Left ventricle myocardium superior (tissue), 1 donor: ENCODE measurements around the gene ANKRD11. TPM values are rescaled to one million over a fixed set of nuclear protein-coding genes. Genes with fewer than 3 reads are reported as not detected.

ENCODE experiments used
- ATAC-seq: fragments of 200-7000 bp; cut with Tn5 transposase; one replicate; pipeline ENCODE4 v1.9.1; 2020; ENCODE audit warnings: mild to moderate bottlenecking, moderate library complexity
- DNase-seq: peaks from one replicate; pipeline ENCODE4 v3.0.0-alpha.2; 2020
- intact Hi-C: fragments of 100-400 bp; cut with micrococcal nuclease; formaldehyde crosslinking; loops from one replicate; pipeline ENCODE4 v1.11.0; 2022
- total RNA-seq: library from RNA; stranded (reverse); fragmentation: NEBNext Ultra II Directional; extraction: Animal tissue kit (Norgen Biotek cat#: 25700); gene quantifications from one replicate; pipeline ENCODE4 v1.2.1, GENCODE V29; 2021
- donor health status: DM: no; HTN: yes; CAD: no; lungs with severe emphysema.

The ANKRD11 gene
- total RNA-seq, 1 donor from 2014 or later, result 75.2 TPM

GRCh38 chr16:89219365-89219764 lies 271.0 kb downstream of the ANKRD11 start:
- ATAC-seq (no peak), DNase-seq (no peak)
- intact Hi-C loops, result no loop called here

Other genes with a start within 250 kb of the ANKRD11 start
- 108 TPM for gene SPG7, start 17.8 kb upstream of the ANKRD11 start, total RNA-seq
- 1,029 TPM for gene RPL13, start 70.1 kb upstream of the ANKRD11 start, total RNA-seq
- not detected for gene CPNE7, start 85.2 kb upstream of the ANKRD11 start, total RNA-seq
- not detected for gene DPEP1, start 123.1 kb upstream of the ANKRD11 start, total RNA-seq
- gene CHMP1A, start 167.1 kb upstream of the ANKRD11 start, total RNA-seq, result 36.5 TPM
- 2.6 TPM for gene SPATA33, start 167.3 kb upstream of the ANKRD11 start, total RNA-seq
- gene CDK10, start 196.1 kb upstream of the ANKRD11 start, total RNA-seq, result 23.6 TPM
- 2.3 TPM for gene SPATA2L, start 211.1 kb upstream of the ANKRD11 start, total RNA-seq
- gene VPS9D1, start 230.3 kb upstream of the ANKRD11 start, total RNA-seq, result 13.7 TPM
- gene ZNF276, start 231.0 kb upstream of the ANKRD11 start, total RNA-seq, result 12.2 TPM